Fibroblast of mammary gland (primary cell): Measurements from ENCODE around the gene MCM7.
"Not testable (repeated sequence)": the region's sequence is repeated elsewhere in the genome, so short reads cannot be mapped to it uniquely, and the experiment has no call there.

Experiments used
- DNase-seq: peaks from one replicate; pipeline ENCODE4 v3.0.0-alpha.2; 2010; ENCODE audit warnings: low read depth
- H3K4me3 ChIP-seq: 2 replicates; pipeline ENCODE4 v1.5.1; 2011; ENCODE audit warnings: low read depth, mild to moderate bottlenecking, low read length, moderate library complexity; ENCODE audit not compliant: control insufficient read depth
- CTCF ChIP-seq: conservative IDR thresholded peaks from 2 replicates; pipeline ENCODE4 v1.5.1; 2011; ENCODE audit warnings: low read depth, low read length, inconsistent platforms; ENCODE audit not compliant: control insufficient read depth, insufficient read depth

MCM7 gene

DNA sequence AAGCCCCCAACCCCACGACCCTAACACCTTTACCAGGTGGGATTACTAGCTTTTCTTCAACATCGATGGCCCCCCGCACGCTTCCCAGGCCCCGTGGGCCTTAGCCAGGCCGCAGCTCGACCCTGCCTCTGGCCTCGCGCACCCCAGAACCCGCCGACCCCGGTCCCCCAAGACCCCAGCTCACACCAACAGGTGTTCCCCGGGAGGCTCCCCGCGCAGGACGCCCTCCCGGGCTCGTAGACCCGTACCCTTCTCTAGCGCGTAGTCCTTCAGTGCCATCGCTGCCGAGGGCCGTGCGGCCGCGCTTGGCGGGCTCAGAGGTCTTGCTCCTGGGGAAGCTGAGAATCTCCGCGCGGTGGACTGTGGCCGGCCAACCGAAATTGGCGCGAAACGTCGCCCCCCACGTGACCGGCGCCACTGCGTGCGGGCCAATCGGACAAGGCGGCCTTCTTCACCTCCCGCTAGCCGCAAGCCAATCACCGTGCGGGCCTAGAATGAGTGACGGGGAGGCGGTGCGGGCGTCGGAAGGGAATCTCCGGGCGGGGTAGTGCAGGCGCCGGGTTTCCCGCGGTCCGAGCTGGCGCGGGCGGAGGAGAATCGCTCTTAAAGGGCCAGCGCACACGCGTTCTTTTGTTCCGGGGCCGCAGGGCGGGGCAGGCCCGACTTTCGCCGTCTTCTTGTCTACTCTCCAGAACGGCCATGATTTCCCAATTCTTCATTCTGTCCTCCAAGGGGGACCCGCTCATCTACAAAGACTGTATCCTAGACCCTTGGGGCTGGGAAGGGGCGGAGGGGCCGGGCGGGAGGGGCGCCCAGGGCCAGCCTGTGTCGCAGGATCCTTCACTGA, at the start of gene MCM7, which contains the start of gene AP4M1:
MCM7 (minus strand) TSS at position 382 of the 847 bp plus-strand sequence; CDS start at position 279, 103 bp downstream.
AP4M1 (plus strand) TSS at position 628 of the 847 bp plus-strand sequence; CDS start at position 700, 72 bp downstream.
- no peak for TF ChIP-seq CTCF
- peak; percentile 98 for DNase-seq
- H3K4me3 ChIP-seq, result peak within 1 kb of the TSS; percentile 84

GRCh38 chr7:100148559-100149328, 47.5 kb upstream of the MCM7 start, which contains the start of gene LAMTOR4:
Gene LAMTOR4 (plus strand): TSS chr7:100148918. CDS start chr7:100148973, 55 bp downstream.
- TF ChIP-seq CTCF, result no peak
- peak; percentile 98 for DNase-seq
- peak within 1 kb of the TSS; percentile 97 for H3K4me3 ChIP-seq

DNA sequence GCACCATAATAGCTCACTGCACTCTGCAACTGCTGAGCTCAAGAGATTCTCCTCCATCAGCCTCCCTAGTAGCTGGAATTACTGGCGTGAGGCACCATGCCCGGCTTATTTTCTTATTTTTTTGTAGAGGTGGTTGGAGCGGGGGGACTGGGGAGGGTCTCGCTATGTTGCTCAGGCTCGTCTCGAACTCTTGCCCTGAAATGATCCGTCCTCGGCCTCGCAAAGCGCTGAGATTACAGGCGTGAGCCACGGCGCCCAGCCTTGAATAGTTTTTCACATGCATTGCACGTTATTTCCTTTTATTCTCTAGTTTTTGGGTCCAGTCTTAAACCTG, 47.0 kb upstream of the MCM7 start:
- no peak for TF ChIP-seq CTCF
- DNase-seq, result no peak
- H3K4me3 ChIP-seq, result peak overlapping the region; percentile 97

- no peak overlapping the region for H3K4me3 ChIP-seq
- TF ChIP-seq CTCF, result no peak
Measured at GRCh38 chr7:100147278-100147677, 46.1 kb upstream of the MCM7 start.

DNA sequence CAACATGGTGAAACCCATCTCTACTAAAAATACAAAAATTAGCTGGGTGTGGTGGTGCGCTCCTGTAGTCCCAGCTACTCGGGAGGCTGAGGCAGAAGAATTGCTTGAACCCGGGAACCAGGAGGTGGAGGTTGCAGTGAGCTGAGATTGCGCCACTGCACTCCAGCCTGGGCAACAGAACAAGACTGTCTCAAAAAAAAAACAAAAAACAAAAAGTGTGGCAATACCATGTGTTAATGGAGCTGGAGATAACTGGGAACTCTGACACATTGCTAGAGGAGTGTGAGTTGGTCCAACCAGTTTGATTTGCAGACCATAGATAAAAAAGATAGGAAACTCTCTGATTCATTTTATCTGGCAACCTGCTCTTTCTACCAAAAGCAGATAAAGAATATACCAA, 45.2 kb upstream of the MCM7 start:
- peak; percentile 68 for DNase-seq
- H3K4me3 ChIP-seq, result not testable (repeated sequence)

More at GRCh38 chr7:100147278-100147677, 46.1 kb upstream of the MCM7 start:
- no peak for DNase-seq

GRCh38 chr7:100142461-100142860, 41.3 kb upstream of the MCM7 start:
- no peak for DNase-seq
- TF ChIP-seq CTCF, result no peak

DNA sequence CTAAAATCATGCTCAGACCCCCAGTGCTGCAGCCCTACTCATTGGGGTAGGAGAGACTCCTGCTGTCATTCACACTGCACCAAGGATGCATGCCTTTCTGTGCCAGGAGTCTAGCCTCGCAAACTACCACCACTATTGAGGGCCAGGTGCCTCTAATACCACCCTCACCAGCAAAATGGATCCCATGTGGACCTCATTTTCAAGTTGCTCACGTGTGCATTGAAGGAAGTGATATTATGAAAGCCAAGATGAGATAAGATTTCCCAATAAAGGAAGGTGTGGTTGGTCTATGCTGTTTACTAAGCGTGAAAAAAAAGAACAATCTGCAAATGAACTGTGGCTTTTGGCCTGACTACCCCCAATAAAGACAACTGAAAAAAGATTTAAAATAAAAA, 40.4 kb upstream of the MCM7 start:
- H3K4me3 ChIP-seq, result no peak overlapping the region
- no peak for TF ChIP-seq CTCF
- no peak for DNase-seq

More at GRCh38 chr7:100142461-100142860, 41.3 kb upstream of the MCM7 start:
- H3K4me3 ChIP-seq, result no peak overlapping the region
